HEK293T (cell line): ENCODE measurements around the gene DACH1.

Experiments
- CTCF ChIA-PET: fragments of 350-600 bp; formaldehyde crosslinking; extraction: SDS; loops from one replicate; lab custom pipeline; 2021; ENCODE audit warnings: antibody characterized with exemption, inconsistent platforms; lab: Yijun Ruan, JAX
- POLR2A ChIA-PET: fragments of 350-600 bp; formaldehyde crosslinking; extraction: SDS; loops from one replicate; lab custom pipeline; 2020; ENCODE audit warnings: antibody characterized with exemption, inconsistent platforms; lab: Yijun Ruan, JAX
- DNase-seq: peaks from one replicate; pipeline ENCODE4 v3.0.0; 2012; ENCODE audit warnings: mixed read lengths; ENCODE audit errors: extremely low spot score
- ARNT ChIP-seq: fragments of 450-650 bp; IDR thresholded peaks from 2 replicates; pipeline ENCODE4 v1.6.1; 2017; ENCODE audit warnings: mild to moderate bottlenecking
- BHLHE40 ChIP-seq: fragments of 450-650 bp; IDR thresholded peaks from 2 replicates; pipeline ENCODE4 v1.6.1; 2016; ENCODE audit warnings: mild to moderate bottlenecking, moderate library complexity, borderline replicate concordance
- CTBP1 ChIP-seq: fragments of 450-650 bp; IDR thresholded peaks from 2 replicates; pipeline ENCODE4 v1.6.1; 2016; ENCODE audit warnings: borderline replicate concordance
- ELF4 ChIP-seq: fragments of 450-650 bp; IDR thresholded peaks from 2 replicates; pipeline ENCODE4 v1.6.1; 2017; ENCODE audit warnings: antibody characterized with exemption
- FOXA1 ChIP-seq: fragments of 450-650 bp; IDR thresholded peaks from 2 replicates; pipeline ENCODE4 v1.6.1; 2016; ENCODE audit warnings: mild to moderate bottlenecking
- FOXK2 ChIP-seq: fragments of 450-650 bp; IDR thresholded peaks from 2 replicates; pipeline ENCODE4 v1.6.1; 2016; ENCODE audit warnings: mild to moderate bottlenecking
- FOXM1 ChIP-seq: fragments of 450-650 bp; IDR thresholded peaks from 2 replicates; pipeline ENCODE4 v1.6.1; 2017; ENCODE audit warnings: mild to moderate bottlenecking, borderline replicate concordance
- HDGF ChIP-seq: fragments of 450-650 bp; IDR thresholded peaks from 2 replicates; pipeline ENCODE4 v1.6.1; 2017; ENCODE audit warnings: antibody characterized with exemption, borderline replicate concordance
- L3MBTL2 ChIP-seq: fragments of 450-650 bp; conservative IDR thresholded peaks from 2 replicates; pipeline ENCODE4 v1.6.1; 2016; ENCODE audit warnings: mild to moderate bottlenecking
- LEF1 ChIP-seq: fragments of 450-650 bp; IDR thresholded peaks from 2 replicates; pipeline ENCODE4 v1.6.1; 2017; ENCODE audit warnings: mild to moderate bottlenecking, borderline replicate concordance
- NFRKB ChIP-seq: fragments of 450-650 bp; IDR thresholded peaks from 2 replicates; pipeline ENCODE4 v1.6.1; 2016; ENCODE audit warnings: mild to moderate bottlenecking, moderate library complexity
- SP1 ChIP-seq: fragments of 450-650 bp; IDR thresholded peaks from 2 replicates; pipeline ENCODE4 v1.6.1; 2017
- SUZ12 ChIP-seq: fragments of 450-650 bp; IDR thresholded peaks from 2 replicates; pipeline ENCODE4 v1.6.1; 2016; ENCODE audit warnings: mild to moderate bottlenecking
- TARDBP ChIP-seq: fragments of 450-650 bp; IDR thresholded peaks from 2 replicates; pipeline ENCODE4 v1.6.1; 2016
- ZNF384 ChIP-seq: fragments of 450-650 bp; IDR thresholded peaks from 2 replicates; pipeline ENCODE4 v1.6.1; 2016
- TF ChIP-seq, protein P1 (sequence below): fragments of 450-650 bp; IDR thresholded peaks from 2 replicates; pipeline ENCODE4 v1.6.1; 2016

The DACH1 gene

DNA sequence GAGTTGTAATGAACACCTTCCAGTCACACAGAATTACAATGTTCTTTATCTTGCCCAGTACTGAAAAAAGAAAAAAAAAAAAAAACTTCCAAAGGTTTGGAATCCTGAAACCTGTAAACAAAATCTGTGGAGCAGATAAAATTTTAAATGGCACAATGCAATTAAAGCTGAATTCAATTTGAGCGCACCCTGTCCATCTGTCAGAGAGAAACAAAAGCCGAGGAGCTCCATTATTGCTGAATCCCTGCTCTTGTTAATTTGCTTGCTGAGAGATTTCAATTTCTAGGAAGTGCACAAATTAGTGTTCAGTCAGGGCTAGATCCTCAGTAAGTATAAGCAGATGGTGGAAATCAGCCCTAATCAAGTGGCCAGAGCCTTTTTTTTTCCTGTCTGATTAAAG, 65.2 kb downstream of the DACH1 start:
- no peak for DNase-seq
- ChIA-PET CTCF (interaction anchor here (1.4 kb wide), 1 partner anchor 9 kb away, joined by 5 read pairs; no protein-coding TSS in a partner anchor), POLR2A (interaction anchor here (1.9 kb wide), 1 partner anchor 66 kb away, joined by 12 read pairs; the partner anchor contains the start of gene DACH1)
- TF ChIP-seq TARDBP (no peak), ZNF384 (peak; percentile 67; the same call in 1 of the 2 replicates)

DNA sequence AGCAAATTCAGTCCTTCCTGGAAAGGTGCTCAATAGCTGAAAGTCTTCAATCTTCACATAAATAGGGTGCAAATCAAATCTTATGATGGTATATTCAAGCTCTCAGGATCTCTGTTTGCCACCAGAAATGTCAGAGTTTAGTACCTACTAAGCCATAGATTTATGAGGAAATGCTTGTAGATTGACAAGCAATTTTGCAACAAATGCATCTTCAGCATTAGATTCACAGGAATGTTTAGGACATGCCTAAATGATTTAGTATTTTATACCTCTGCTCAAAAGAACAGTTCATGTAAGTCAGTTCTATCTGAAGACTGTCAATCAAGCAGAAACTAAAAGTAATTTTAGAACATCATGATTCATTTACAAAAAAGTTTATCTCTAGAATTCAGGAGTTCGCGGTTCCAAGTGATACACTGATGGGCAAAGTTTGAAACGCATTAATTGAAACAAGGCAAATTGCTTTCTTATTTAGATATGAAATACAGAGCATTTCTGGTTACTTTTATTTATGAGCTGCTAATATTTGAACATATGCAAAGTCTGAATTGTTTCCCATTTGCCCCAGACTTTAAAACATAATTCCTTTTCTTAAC, 65.7 kb downstream of the DACH1 start:
- TF ChIP-seq BHLHE40 (no peak), ZNF384 (no peak), ELF4 (no peak), NFRKB (no peak), FOXK2 (no peak), SP1 (no peak), FOXA1 (no peak), LEF1 (no peak), CTBP1 (peak; percentile 80; the same call in 1 of the 2 replicates)
- TF ChIP-seq, protein P1, sequence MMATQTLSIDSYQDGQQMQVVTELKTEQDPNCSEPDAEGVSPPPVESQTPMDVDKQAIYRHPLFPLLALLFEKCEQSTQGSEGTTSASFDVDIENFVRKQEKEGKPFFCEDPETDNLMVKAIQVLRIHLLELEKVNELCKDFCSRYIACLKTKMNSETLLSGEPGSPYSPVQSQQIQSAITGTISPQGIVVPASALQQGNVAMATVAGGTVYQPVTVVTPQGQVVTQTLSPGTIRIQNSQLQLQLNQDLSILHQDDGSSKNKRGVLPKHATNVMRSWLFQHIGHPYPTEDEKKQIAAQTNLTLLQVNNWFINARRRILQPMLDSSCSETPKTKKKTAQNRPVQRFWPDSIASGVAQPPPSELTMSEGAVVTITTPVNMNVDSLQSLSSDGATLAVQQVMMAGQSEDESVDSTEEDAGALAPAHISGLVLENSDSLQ = peak; percentile 97
- ChIA-PET POLR2A (interaction anchor here (1.9 kb wide), 1 partner anchor 66 kb away, joined by 12 read pairs; the partner anchor contains the start of gene DACH1), CTCF (interaction anchor here (0.7 to 1.4 kb wide), 2 partner anchors 10 to 1998 kb away, joined by 3 to 5 read pairs; no protein-coding TSS in a partner anchor)
- no peak for DNase-seq

DNA sequence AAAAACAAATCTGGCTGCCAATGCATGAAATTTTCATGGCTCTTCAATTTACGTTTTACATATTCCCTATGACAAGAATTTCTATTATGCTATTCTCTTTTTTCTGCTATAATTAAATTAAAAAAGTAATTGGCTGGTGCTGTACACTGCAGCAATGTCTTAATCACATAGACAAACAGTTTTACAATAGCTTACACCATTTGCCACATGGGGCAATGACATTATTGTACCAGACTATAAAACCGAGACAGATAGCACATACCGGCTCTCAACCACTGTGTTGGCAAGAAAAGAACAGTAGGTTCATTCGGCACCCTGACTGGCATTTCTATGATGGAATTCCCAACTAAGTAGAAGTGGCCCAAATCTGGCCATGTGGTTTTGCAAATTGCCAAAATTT, 67.7 kb downstream of the DACH1 start:
- peak; percentile 39 for DNase-seq
- POLR2A ChIA-PET = interaction anchor here (1.1 to 1.5 kb wide), 2 partner anchors 10 to 68 kb away, joined by 3 to 8 read pairs; partner anchors contain the start of gene DACH1
- TF ChIP-seq L3MBTL2 (peak; percentile 44; the same call in 1 of the 2 replicates), BHLHE40 (no peak), NFRKB (no peak), HDGF (no peak), CTBP1 (peak; percentile 26; the same call in 1 of the 2 replicates), FOXA1 (peak; percentile 43; the same call in 1 of the 2 replicates)
- TF ChIP-seq, protein P1 = peak; percentile 90
- CTCF ChIA-PET = interaction anchor here (1.8 kb wide), 1 partner anchor 22 kb away, joined by 4 read pairs; no protein-coding TSS in a partner anchor

DNA sequence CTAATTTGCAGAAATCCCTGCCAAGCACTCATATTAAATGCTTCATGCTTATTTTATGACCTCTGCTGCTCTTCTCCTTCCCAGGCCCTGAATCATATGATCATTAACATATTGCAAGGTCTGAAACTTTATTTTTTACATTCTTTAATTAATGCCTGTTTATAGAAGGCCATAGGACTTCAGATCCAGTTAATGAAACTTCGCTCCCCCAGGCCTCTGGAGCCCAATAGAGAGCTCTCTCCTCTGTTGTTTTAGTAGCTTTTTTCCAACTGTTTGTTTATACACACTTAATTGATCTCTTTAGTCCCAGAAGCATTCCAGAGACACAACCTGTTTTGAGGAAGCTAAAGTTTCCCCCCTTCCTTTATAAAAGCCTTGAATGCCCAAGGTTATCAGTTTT, 68.3 kb downstream of the DACH1 start:
- ChIA-PET CTCF (interaction anchor here (1.8 kb wide), 1 partner anchor 21 kb away, joined by 4 read pairs; no protein-coding TSS in a partner anchor), POLR2A (interaction anchor here (1.1 to 1.5 kb wide), 2 partner anchors 9 to 68 kb away, joined by 3 to 8 read pairs; partner anchors contain the start of gene DACH1)
- peak; percentile 41 for DNase-seq
- no peak for TF ChIP-seq TARDBP
- TF ChIP-seq SUZ12 = no peak
- no peak for TF ChIP-seq ELF4
- no peak for TF ChIP-seq SP1
- peak; percentile 39; the same call in 1 of the 2 replicates for TF ChIP-seq ZNF384
- no peak for TF ChIP-seq FOXK2
- TF ChIP-seq NFRKB = no peak
- no peak for TF ChIP-seq BHLHE40

DNA sequence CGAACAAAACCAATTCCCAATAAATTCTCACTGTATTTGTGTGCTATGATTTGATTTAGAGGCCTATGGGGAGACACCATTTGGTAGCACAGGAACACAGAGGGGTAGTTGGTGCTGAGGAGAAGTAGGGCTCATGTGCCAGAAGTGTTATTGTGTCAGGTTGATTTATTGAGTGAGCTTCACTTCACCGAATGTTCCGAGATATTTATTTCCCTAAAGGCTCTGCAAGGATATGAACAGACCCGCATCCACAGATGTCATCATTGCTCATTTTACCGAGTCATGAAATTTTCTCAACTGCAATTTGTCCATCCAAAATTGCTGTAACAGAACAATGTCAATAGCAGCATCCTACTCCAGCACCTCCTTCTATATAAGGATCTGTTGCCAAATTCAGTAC, 69.5 kb downstream of the DACH1 start:
- TF ChIP-seq FOXK2 (no peak), ZNF384 (no peak), SUZ12 (no peak), CTBP1 (peak; percentile 50), FOXA1 (no peak), NFRKB (no peak), ARNT (no peak), LEF1 (no peak), ELF4 (no peak), FOXM1 (no peak), TARDBP (no peak)
- TF ChIP-seq, protein P1 = peak; percentile 97
- ChIA-PET POLR2A (interaction anchor here (0.8 to 1.9 kb wide), 3 partner anchors 10 to 70 kb away, joined by 4 to 6 read pairs (median 5); partner anchors contain the start of gene DACH1), CTCF (interaction anchor here (1.0 to 1.5 kb wide), 2 partner anchors 14 to 17 kb away, joined by 3 to 4 read pairs; no protein-coding TSS in a partner anchor)
- peak; percentile 54 for DNase-seq

DNA sequence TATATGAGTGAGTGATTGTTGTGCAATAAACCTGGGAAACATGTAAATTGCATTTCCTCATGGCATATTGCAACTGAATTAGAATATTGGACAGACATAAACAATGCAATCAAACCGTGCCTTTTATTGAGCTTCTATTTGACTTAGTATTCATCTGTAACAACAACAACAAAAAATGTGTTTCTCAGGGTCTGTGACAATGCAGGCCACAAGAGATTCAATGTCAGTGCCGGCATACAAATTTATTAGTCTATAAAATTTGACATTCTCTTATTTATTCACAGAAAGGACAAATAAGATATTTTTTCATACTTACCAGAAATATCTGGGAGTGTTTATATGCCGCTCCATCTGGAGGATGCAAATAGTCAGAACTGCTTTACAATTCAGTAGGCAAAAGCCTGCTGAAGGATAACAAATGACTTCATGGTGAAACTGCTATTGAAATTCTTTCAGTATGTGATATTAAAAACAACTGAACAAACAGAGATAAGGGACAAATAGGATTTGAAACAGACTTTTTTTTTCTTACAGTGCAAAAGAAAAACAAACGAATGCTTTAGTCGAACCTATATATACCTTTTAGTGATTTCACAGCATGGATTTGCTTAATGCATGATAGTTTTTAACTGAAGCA, 77.2 kb downstream of the DACH1 start:
- CTCF ChIA-PET = no interaction called here
- TF ChIP-seq NFRKB (0 out of 2 replicates have a peak, but pooled peaks have one; percentile 18), FOXM1 (no peak), SUZ12 (no peak), FOXK2 (0 out of 2 replicates have a peak, but pooled peaks have one; percentile 19), ZNF384 (peak; percentile 59; the same call in 1 of the 2 replicates), FOXA1 (0 out of 2 replicates have a peak, but pooled peaks have one; percentile 11)
- TF ChIP-seq, protein P1 = peak; percentile 66
- POLR2A ChIA-PET = interaction anchor here (1.0 kb wide), 2 partner anchors 9 to 78 kb away, joined by 3 read pairs; partner anchors contain the start of gene DACH1
- DNase-seq = no peak
